Keratinocyte (primary cell): ENCODE data around the gene C16orf96. TPM values are rescaled to one million over a fixed set of nuclear protein-coding genes. Genes with fewer than 3 reads are reported as not detected.
A peak's percentile ranks its signal among the peaks of the same experiment; 100 is the strongest.

ENCODE experiments used
- DNase-seq: peaks from one replicate; pipeline ENCODE4 v3.0.0-alpha.2; 2011; ENCODE audit warnings: low read depth, missing footprints, low spot score
- FAIRE-seq: peaks from 2 replicates; lab custom pipeline; 2011; peaks lifted over from hg19 to GRCh38; lab: Jason Lieb, UNC
- H2AFZ ChIP-seq: 2 replicates; pipeline ENCODE4 v1.6.0; 2012; ENCODE audit warnings: low read length, control low read depth, inconsistent platforms; ENCODE audit not compliant: control insufficient read depth
- H3K27ac ChIP-seq: 2 replicates; pipeline ENCODE4 v1.5.1; 2011; ENCODE audit warnings: low read length; ENCODE audit not compliant: control insufficient read depth, insufficient read depth
- H3K27me3 ChIP-seq: 3 replicates; pipeline ENCODE4 v1.6.0; 2011; ENCODE audit warnings: low read length; ENCODE audit not compliant: control insufficient read depth, insufficient read depth; ENCODE audit errors: extremely low read depth
- H3K36me3 ChIP-seq, 2 experiments: 2 replicates in 1 of 2; 3 replicates in 1 of 2; pipeline ENCODE4 v1.5.1; 2011; ENCODE audit warnings: low read length in 2 of 2, mild to moderate bottlenecking in 1 of 2; ENCODE audit not compliant: control insufficient read depth in 2 of 2, insufficient read depth in 2 of 2; ENCODE audit errors: extremely low read depth in 1 of 2
- H3K4me1 ChIP-seq: 3 replicates; pipeline ENCODE4 v1.5.1; 2011; ENCODE audit warnings: low read length; ENCODE audit not compliant: control insufficient read depth, insufficient read depth; ENCODE audit errors: extremely low read depth
- H3K4me2 ChIP-seq: 3 replicates; pipeline ENCODE4 v1.6.0; 2011; ENCODE audit warnings: low read depth, low read length; ENCODE audit not compliant: control insufficient read depth, insufficient read depth; ENCODE audit errors: extremely low read depth
- H3K4me3 ChIP-seq, 3 experiments: fragments of 200-600 bp in 1 of 3; sonication (generic) in 1 of 3; 2 replicates in 2 of 3; 3 replicates in 1 of 3; pipeline ENCODE4 v1.5.1; 2011 to 2016; ENCODE audit warnings: low read length in 3 of 3, mild to moderate bottlenecking in 3 of 3, control low read depth in 2 of 3, inconsistent platforms in 1 of 3, low read depth in 1 of 3, mixed read lengths in 1 of 3, mixed run types in 1 of 3, moderate library complexity in 1 of 3; ENCODE audit not compliant: control insufficient read depth in 2 of 3, insufficient read depth in 2 of 3; ENCODE audit errors: extremely low read depth in 1 of 3
- H3K79me2 ChIP-seq: 2 replicates; pipeline ENCODE4 v1.6.0; 2012; ENCODE audit warnings: low read length; ENCODE audit not compliant: control insufficient read depth, insufficient read depth
- H3K9ac ChIP-seq: 3 replicates; pipeline ENCODE4 v1.6.0; 2011; ENCODE audit warnings: low read length; ENCODE audit not compliant: control insufficient read depth, insufficient read depth; ENCODE audit errors: extremely low read depth
- H3K9me1 ChIP-seq: 3 replicates; pipeline ENCODE4 v1.6.0; 2011; ENCODE audit warnings: low read length; ENCODE audit not compliant: control insufficient read depth, insufficient read depth; ENCODE audit errors: extremely low read depth
- H3K9me3 ChIP-seq: 2 replicates; pipeline ENCODE4 v1.5.1; 2012; ENCODE audit warnings: low read depth, low read length; ENCODE audit not compliant: control insufficient read depth
- H4K20me1 ChIP-seq: 3 replicates; pipeline ENCODE4 v1.6.0; 2011; ENCODE audit warnings: low read length; ENCODE audit not compliant: control insufficient read depth, insufficient read depth; ENCODE audit errors: extremely low read depth
- EZH2 ChIP-seq: IDR thresholded peaks from one replicate; pipeline ENCODE4 v1.6.1; 2012; ENCODE audit warnings: inconsistent platforms, mild to moderate bottlenecking, low read length, moderate library complexity
- dilution Hi-C: fragments of 300-500 bp; cut with MboI; formaldehyde crosslinking; loops from one replicate; pipeline ENCODE4 v1.7.0; 2020; ENCODE audit warnings: low sequenced_read_pairs; ENCODE audit not compliant: extremely low pct_ligation_motif_present
- polyA plus RNA-seq, 5 experiments: library from polyadenylated mRNA; depleted of rRNA in 3 of 5; stranded (reverse) in 3 of 5; stranded (forward) in 1 of 5; unstranded in 1 of 5; fragments of >200 nt; gene quantifications; 1 replicate in 1 of 5; 2 replicates in 3 of 5; 3 replicates in 1 of 5; pipeline versions ENCODE4 v1.2.1 to v1.2.3, GENCODE V29; 2011 to 2012; ENCODE audit warnings: missing spikeins in 2 of 5, low read depth in 1 of 5, low replicate concordance in 1 of 5
- TF ChIP-seq, protein P1 (sequence below), 3 experiments: IDR thresholded peaks in 1 of 3; conservative IDR thresholded peaks in 1 of 3; optimal IDR thresholded peaks in 1 of 3; 2 replicates in 2 of 3; 3 replicates in 1 of 3; pipeline versions ENCODE3 to v1.5.1; 2011; ENCODE audit warnings: low read length in 3 of 3, mild to moderate bottlenecking in 3 of 3, moderate library complexity in 2 of 3, control low read depth in 1 of 3, inconsistent platforms in 1 of 3; ENCODE audit not compliant: insufficient read depth in 2 of 3; ENCODE audit errors: extremely low read depth in 1 of 3

Gene C16orf96
- polyA plus RNA-seq, 1 donor (not counting 4 experiments of a cell fraction or from before 2014, with no cell fraction given) = not detected

DNA sequence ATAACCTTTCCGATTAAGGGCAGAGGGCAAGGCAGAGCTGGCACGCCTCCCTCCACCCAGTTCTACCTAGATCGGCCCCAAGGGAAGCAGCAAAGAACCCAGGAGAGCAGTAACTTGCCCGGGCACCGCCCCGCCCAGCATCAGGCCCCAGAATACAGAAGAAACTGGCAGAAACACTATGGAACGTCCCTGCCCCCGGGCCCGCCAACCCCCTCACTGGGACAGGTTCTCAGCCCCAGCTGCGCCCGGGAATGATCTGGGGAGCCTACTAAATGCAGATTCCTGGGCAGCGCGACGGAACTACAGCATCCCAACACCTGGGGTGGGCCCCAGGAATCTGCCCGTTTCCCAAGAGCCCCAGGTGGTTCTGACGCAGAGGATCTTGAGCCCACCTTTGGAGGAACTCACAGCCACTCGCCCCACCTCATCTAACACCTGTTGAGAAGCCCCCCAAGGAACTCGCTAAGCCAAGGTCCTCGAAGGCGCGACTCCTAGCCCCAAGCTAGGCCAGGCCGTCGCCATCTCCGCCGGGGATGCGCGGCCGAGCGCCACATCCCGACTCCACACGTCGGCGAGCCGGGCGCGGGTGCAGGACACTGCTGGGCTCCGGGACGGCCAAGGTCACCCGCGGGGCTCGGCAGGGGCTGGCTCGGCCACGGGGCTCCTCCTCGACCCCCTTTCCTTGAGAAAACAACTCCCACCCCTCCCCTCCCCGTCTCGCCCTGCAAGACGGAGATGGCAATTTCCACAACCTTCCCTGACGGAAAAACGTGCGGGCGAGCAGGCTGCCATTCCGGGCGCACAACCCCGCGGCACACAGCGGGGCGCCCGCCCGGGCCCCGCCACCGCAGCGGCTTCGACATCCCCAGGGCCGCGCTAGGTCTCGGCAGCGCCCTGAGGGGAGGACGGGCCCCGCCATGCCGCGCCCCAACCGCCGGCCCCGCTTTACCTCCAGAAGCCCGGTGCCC lies 18.5 kb upstream of the C16orf96 start:
- DNase-seq = no peak
- dilution Hi-C loops = no loop called here
- H3K4me2 ChIP-seq = peak overlapping the region; percentile 96
- peak overlapping the region; percentile 78 for H3K9ac ChIP-seq
- peak overlapping the region; percentile 76 to 84 (median 83) for H3K4me3 ChIP-seq
- H2AFZ ChIP-seq = peak overlapping the region; percentile 62
- H3K9me3 ChIP-seq = peaks cover 3% of the 10 kb centered on the region
- peaks cover 9 to 11% of the 10 kb centered on the region in 2 experiments for H3K36me3 ChIP-seq
- no peaks in the 10 kb centered on the region for H3K9me1 ChIP-seq
- H3K27me3 ChIP-seq = no peaks in the 10 kb centered on the region
- FAIRE-seq = peak; percentile 61
- H4K20me1 ChIP-seq = no peaks in the 10 kb centered on the region
- peaks cover 17% of the 10 kb centered on the region for H3K4me1 ChIP-seq
- H3K27ac ChIP-seq = peak overlapping the region; percentile 70
- TF ChIP-seq, protein P1, sequence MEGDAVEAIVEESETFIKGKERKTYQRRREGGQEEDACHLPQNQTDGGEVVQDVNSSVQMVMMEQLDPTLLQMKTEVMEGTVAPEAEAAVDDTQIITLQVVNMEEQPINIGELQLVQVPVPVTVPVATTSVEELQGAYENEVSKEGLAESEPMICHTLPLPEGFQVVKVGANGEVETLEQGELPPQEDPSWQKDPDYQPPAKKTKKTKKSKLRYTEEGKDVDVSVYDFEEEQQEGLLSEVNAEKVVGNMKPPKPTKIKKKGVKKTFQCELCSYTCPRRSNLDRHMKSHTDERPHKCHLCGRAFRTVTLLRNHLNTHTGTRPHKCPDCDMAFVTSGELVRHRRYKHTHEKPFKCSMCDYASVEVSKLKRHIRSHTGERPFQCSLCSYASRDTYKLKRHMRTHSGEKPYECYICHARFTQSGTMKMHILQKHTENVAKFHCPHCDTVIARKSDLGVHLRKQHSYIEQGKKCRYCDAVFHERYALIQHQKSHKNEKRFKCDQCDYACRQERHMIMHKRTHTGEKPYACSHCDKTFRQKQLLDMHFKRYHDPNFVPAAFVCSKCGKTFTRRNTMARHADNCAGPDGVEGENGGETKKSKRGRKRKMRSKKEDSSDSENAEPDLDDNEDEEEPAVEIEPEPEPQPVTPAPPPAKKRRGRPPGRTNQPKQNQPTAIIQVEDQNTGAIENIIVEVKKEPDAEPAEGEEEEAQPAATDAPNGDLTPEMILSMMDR (optimal IDR thresholded peaks at IDR 0.05 in 1 of 3, IDR thresholded peaks at IDR 0.05 in 1 of 3, conservative IDR thresholded peaks at IDR 0.05 in 1 of 3; ENCODE audit: extremely low read depth in 1 of 3, insufficient read depth in 2 of 3, low read length in 3 of 3) = no peak
- TF ChIP-seq EZH2 = no peak
- H3K79me2 ChIP-seq = peaks cover 46% of the 10 kb centered on the region

DNA sequence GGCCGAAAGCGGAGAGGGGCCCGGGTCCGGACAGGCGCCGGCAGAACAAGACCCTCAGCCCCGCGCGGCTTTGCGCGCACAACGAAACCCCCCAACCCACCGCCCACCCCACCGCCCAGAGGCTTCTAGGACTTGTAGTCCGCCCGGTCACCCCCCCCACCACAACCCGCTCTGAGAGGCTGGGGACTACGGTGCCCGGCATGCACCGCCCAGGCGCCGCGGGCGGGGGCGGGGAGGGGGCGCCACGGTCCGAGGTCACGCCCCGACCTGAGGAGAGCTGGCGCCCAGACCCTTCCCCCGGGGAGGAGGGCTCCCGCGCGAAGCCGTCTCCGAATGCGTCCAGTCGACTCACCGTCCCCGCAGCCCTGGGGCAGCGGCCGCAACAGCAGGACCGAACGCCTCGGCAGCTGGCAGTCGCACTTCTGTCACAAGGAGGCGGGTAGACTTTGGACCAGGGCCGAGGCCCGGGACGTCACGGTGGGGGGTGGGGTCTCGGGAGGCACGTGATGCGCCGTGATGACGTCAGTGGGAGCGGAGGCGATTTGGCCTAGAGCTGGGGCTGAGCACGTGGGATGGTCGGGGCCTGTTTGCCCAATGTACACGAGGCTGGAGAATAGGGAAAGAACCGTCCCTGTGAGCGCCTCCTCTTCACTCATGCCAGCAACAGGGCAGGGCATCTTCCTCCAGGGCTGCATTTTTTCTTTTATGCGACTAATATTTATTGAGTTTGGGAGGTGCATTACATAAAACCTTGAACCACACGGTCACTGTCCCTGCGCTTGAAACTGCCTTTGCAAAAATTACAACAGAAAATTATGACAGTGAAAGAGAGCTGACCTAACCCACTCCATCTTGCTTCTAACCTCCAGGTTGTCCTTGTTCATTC lies 17.5 kb upstream of the C16orf96 start, which contains the start of gene CDIP1:
TSS of gene CDIP1 (minus strand) at position 424 of the 886 bp plus-strand sequence. CDS start 24,643 bp downstream, outside the sequence.
- Histone ChIP-seq H2AFZ (peak within 1 kb of the TSS; percentile 72), H4K20me1 (no peaks in the 10 kb centered on the region), H3K27ac (peak within 1 kb of the TSS; percentile 70), H3K4me1 (peaks cover 17% of the 10 kb centered on the region), H3K9ac (peak within 1 kb of the TSS; percentile 78), H3K27me3 (no peaks in the 10 kb centered on the region), H3K79me2 (peaks cover 37% of the 10 kb centered on the region), H3K36me3 (peaks cover 3 to 11% of the 10 kb centered on the region in 2 experiments), H3K9me1 (no peaks in the 10 kb centered on the region), H3K4me2 (peak within 1 kb of the TSS; percentile 96), H3K4me3 (peak within 1 kb of the TSS; percentile 76 to 84 (median 83)), H3K9me3 (peaks cover 3% of the 10 kb centered on the region)
- FAIRE-seq = peak; percentile 89
- peak; percentile 66 for DNase-seq
- dilution Hi-C loops = no loop called here
- TF ChIP-seq, protein P1 (optimal IDR thresholded peaks at IDR 0.05 in 1 of 3, IDR thresholded peaks at IDR 0.05 in 1 of 3, conservative IDR thresholded peaks at IDR 0.05 in 1 of 3; ENCODE audit: extremely low read depth in 1 of 3, insufficient read depth in 2 of 3, low read length in 3 of 3) = peak in 1 of 3 experiments; percentile 12
- no peak for TF ChIP-seq EZH2
